Body of pancreas (tissue), 4 donors: ENCODE results near the gene ENTHD1.

Source experiments
- POLR2A ChIP-seq, 3 donors: fragments of 450-650 bp; IDR thresholded peaks; one replicate each; pipeline ENCODE4 v1.6.1; 2016; ENCODE audit warnings: antibody characterized with exemption in 3 of 3, mild to moderate bottlenecking in 2 of 3
- TF ChIP-seq, protein P1 (sequence below), 7 experiments: fragments of 450-650 bp in 4 of 7; fragments of 200-600 bp in 3 of 7; sonication (generic) in 3 of 7; IDR thresholded peaks; one replicate each; pipeline ENCODE4 v1.5.1; 2016 to 2019; ENCODE audit warnings: antibody characterized with exemption in 7 of 7

DNA sequence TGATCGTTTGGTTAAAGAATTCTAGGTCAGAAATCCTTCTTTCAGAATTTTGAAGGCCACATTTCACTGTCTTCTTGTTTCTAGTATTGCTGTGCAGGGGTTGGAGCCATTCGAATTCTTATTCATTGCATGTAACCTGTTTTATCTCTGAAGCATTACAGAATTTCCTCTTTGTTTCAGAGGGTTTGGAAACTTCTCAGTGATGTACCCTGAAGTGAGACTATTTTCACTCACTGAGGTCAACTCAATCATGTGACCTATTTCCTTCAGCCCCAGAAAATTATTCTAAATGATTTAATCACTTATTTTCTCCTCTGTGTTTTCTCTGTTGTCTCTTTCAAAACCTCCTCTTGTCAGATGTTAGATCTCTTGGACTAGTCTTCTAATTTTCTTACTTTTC lies 147.8 kb downstream of the ENTHD1 start:
- TF ChIP-seq, protein P1, sequence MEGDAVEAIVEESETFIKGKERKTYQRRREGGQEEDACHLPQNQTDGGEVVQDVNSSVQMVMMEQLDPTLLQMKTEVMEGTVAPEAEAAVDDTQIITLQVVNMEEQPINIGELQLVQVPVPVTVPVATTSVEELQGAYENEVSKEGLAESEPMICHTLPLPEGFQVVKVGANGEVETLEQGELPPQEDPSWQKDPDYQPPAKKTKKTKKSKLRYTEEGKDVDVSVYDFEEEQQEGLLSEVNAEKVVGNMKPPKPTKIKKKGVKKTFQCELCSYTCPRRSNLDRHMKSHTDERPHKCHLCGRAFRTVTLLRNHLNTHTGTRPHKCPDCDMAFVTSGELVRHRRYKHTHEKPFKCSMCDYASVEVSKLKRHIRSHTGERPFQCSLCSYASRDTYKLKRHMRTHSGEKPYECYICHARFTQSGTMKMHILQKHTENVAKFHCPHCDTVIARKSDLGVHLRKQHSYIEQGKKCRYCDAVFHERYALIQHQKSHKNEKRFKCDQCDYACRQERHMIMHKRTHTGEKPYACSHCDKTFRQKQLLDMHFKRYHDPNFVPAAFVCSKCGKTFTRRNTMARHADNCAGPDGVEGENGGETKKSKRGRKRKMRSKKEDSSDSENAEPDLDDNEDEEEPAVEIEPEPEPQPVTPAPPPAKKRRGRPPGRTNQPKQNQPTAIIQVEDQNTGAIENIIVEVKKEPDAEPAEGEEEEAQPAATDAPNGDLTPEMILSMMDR (IDR thresholded peaks at IDR 0.05) = no peak
- TF ChIP-seq POLR2A (IDR thresholded peaks at IDR 0.05) = no peak
